ENCODE measurements around the gene EPS15.

- TF ChIP-seq, protein P1, sequence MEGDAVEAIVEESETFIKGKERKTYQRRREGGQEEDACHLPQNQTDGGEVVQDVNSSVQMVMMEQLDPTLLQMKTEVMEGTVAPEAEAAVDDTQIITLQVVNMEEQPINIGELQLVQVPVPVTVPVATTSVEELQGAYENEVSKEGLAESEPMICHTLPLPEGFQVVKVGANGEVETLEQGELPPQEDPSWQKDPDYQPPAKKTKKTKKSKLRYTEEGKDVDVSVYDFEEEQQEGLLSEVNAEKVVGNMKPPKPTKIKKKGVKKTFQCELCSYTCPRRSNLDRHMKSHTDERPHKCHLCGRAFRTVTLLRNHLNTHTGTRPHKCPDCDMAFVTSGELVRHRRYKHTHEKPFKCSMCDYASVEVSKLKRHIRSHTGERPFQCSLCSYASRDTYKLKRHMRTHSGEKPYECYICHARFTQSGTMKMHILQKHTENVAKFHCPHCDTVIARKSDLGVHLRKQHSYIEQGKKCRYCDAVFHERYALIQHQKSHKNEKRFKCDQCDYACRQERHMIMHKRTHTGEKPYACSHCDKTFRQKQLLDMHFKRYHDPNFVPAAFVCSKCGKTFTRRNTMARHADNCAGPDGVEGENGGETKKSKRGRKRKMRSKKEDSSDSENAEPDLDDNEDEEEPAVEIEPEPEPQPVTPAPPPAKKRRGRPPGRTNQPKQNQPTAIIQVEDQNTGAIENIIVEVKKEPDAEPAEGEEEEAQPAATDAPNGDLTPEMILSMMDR (IDR thresholded peaks at IDR 0.05) = no peak
- TF ChIP-seq POLR2A (IDR thresholded peaks at IDR 0.05) = no peak
These were observed 170.9 kb downstream of the EPS15 start for GRCh38 chr1:51348147-51348527.

Measured in adrenal gland (tissue), 5 donors.